K562 (cell line): ENCODE measurements around the gene CCNB1. TPM values are rescaled to one million over a fixed set of nuclear protein-coding genes. Genes with fewer than 3 reads are reported as not detected.
A peak's percentile ranks its signal among the peaks of the same experiment; 100 is the strongest.

Experiments
- ATAC-seq: fragments of 200-7000 bp; cut with Tn5 transposase; 3 replicates; pipeline ENCODE4 v1.9.1; 2020; ENCODE audit warnings: moderate library complexity
- BruUV-seq: library from RNA; stranded (reverse); fragments of 400-500 nt; replicated peaks from 2 replicates; lab custom pipeline; 2021; lab: Mats Ljungman, UMichigan
- CTCF ChIA-PET: fragments of 300-600 bp; formaldehyde crosslinking; extraction: SDS; loops from one replicate; lab custom pipeline; 2021; ENCODE audit warnings: low intra/inter-chr PET ratio; lab: Yijun Ruan, JAX
- POLR2A ChIA-PET: fragments of 300-600, 350-650 bp; sonication (Branson Sonifier 250); formaldehyde crosslinking; extraction: SDS; loops from one replicate; lab custom pipeline; 2021; ENCODE audit warnings: antibody characterized with exemption, inconsistent platforms; lab: Yijun Ruan, JAX
- DNase-seq, 4 experiments: peaks; one replicate each; pipeline versions ENCODE4 v3.0.0 to v3.0.0-alpha.2; 2011 to 2018; ENCODE audit warnings: low spot score in 3 of 4, mixed read lengths in 3 of 4; ENCODE audit errors: extremely low read depth in 1 of 4
- FAIRE-seq: peaks from 2 replicates; lab custom pipeline; 2011; peaks lifted over from hg19 to GRCh38; lab: Jason Lieb, UNC
- H2AFZ ChIP-seq: 2 replicates; pipeline ENCODE4 v1.6.0; 2011; ENCODE audit warnings: low read depth, low read length, control low read depth, inconsistent platforms
- H3K27ac ChIP-seq: fragments of 200-600 bp; 3 replicates; pipeline ENCODE4 v1.8.0; 2011; ENCODE audit warnings: low read depth, mild to moderate bottlenecking, control low read depth, inconsistent platforms, low read length, moderate library complexity, mixed read lengths; ENCODE audit errors: extremely low read depth
- H3K27me3 ChIP-seq, 2 experiments: fragments of 300-600 bp in 1 of 2; 2 replicates in 1 of 2; 3 replicates in 1 of 2; pipeline versions ENCODE4 v1.6.0 to v1.8.0; 2011; ENCODE audit warnings: inconsistent platforms in 2 of 2, low read length in 2 of 2, mild to moderate bottlenecking in 1 of 2, mixed read lengths in 1 of 2, moderate library complexity in 1 of 2; ENCODE audit not compliant: control insufficient read depth in 2 of 2, insufficient read depth in 2 of 2
- H3K36me3 ChIP-seq: fragments of 300-600 bp; 3 replicates; pipeline ENCODE4 v1.8.0; 2011; ENCODE audit warnings: mild to moderate bottlenecking, low read length, inconsistent platforms; ENCODE audit not compliant: control insufficient read depth, insufficient read depth
- H3K4me1 ChIP-seq, 2 experiments: fragments of 200-600 bp in 1 of 2; replicated peaks in 1 of 2; 2 replicates in 1 of 2; 3 replicates in 1 of 2; pipeline versions ENCODE4 v1.5.1 to v1.8.0; 2011; ENCODE audit warnings: inconsistent platforms in 2 of 2, low read length in 2 of 2, mild to moderate bottlenecking in 1 of 2, mixed read lengths in 1 of 2, moderate library complexity in 1 of 2; ENCODE audit not compliant: control insufficient read depth in 2 of 2, insufficient read depth in 2 of 2
- H3K4me2 ChIP-seq: 2 replicates; pipeline ENCODE4 v1.6.1; 2011; ENCODE audit warnings: low read length, control low read depth, inconsistent platforms, mixed read lengths; ENCODE audit not compliant: insufficient read depth
- H3K4me3 ChIP-seq: fragments of 200-600 bp; sonication (generic), shearing (Covaris generic); 2 replicates; pipeline ENCODE4 v1.5.1; 2016; ENCODE audit warnings: control low read depth, inconsistent platforms
- H3K79me2 ChIP-seq: fragments of 200-600 bp; 3 replicates; pipeline ENCODE4 v1.8.0; 2011; ENCODE audit warnings: low read length, inconsistent platforms; ENCODE audit not compliant: control insufficient read depth, insufficient read depth
- H3K9ac ChIP-seq, 2 experiments: 2 replicates each; pipeline versions ENCODE4 v1.6.0 to v1.6.1; 2011; ENCODE audit warnings: low read depth in 2 of 2, low read length in 2 of 2, control low read depth in 1 of 2, inconsistent platforms in 1 of 2, mild to moderate bottlenecking in 1 of 2, mixed read lengths in 1 of 2; ENCODE audit not compliant: insufficient read depth in 1 of 2
- H3K9me1 ChIP-seq: one replicate; pipeline ENCODE4 v1.6.0; 2011; ENCODE audit warnings: inconsistent platforms, mild to moderate bottlenecking, low read length, moderate library complexity; ENCODE audit not compliant: control insufficient read depth, insufficient read depth
- H3K9me3 ChIP-seq: replicated peaks from 2 replicates; pipeline ENCODE4 v1.5.1; 2011; ENCODE audit warnings: low read depth, low read length, inconsistent platforms; ENCODE audit not compliant: control insufficient read depth, insufficient read depth
- H4K20me1 ChIP-seq: replicated peaks from 2 replicates; pipeline ENCODE4 v1.6.1; 2011; ENCODE audit warnings: low read length, inconsistent platforms, mixed read lengths; ENCODE audit not compliant: control insufficient read depth, insufficient read depth
- ARID4B ChIP-seq: sonication (generic); formaldehyde crosslinking; IDR thresholded peaks from 2 replicates; pipeline ENCODE4 v1.8.0; 2022; ENCODE audit warnings: mild to moderate bottlenecking, missing genetic modification reagents
- CHD1 ChIP-seq: fragments of 200-600 bp; sonication (generic); IDR thresholded peaks from one replicate; pipeline ENCODE4 v1.6.1; 2012; ENCODE audit warnings: mild to moderate bottlenecking, moderate library complexity, low read length, inconsistent platforms
- HDGF ChIP-seq: fragments of 450-650 bp; IDR thresholded peaks from 2 replicates; pipeline ENCODE4 v1.6.1; 2016
- IRF2 ChIP-seq: sonication (generic); formaldehyde crosslinking; IDR thresholded peaks from 2 replicates; pipeline ENCODE4 v1.8.1; 2022; ENCODE audit warnings: mild to moderate bottlenecking, missing genetic modification reagents
- L3MBTL2 ChIP-seq: fragments of 450-650 bp; IDR thresholded peaks from 2 replicates; pipeline ENCODE4 v1.6.1; 2016; ENCODE audit warnings: mild to moderate bottlenecking, moderate library complexity
- MXI1 ChIP-seq: IDR thresholded peaks from 2 replicates; pipeline ENCODE4 v1.6.1; 2011; ENCODE audit warnings: low read depth, mild to moderate bottlenecking, improper control_type of control experiment, low read length
- NFE2 ChIP-seq: IDR thresholded peaks from 2 replicates; pipeline ENCODE4 v1.6.1; 2014; ENCODE audit warnings: antibody characterized with exemption, low read depth
- PCBP1 ChIP-seq: fragments of 200-400 bp; formaldehyde crosslinking; IDR thresholded peaks from 2 replicates; pipeline ENCODE4 v1.6.1; 2018; ENCODE audit warnings: mild to moderate bottlenecking, low read depth, low read length; ENCODE audit not compliant: poor library complexity, severe bottlenecking
- PHB2 ChIP-seq: fragments of 450-650 bp; IDR thresholded peaks from 2 replicates; pipeline ENCODE4 v1.6.1; 2017; ENCODE audit warnings: low read depth
- RAD51 ChIP-seq: fragments of 450-650 bp; IDR thresholded peaks from 2 replicates; pipeline ENCODE4 v1.7.1; 2016; ENCODE audit warnings: low read depth, mild to moderate bottlenecking, borderline replicate concordance
- RFX5 ChIP-seq: IDR thresholded peaks from 2 replicates; pipeline ENCODE4 v1.6.1; 2011; ENCODE audit warnings: low read depth, mild to moderate bottlenecking, improper control_type of control experiment, low read length
- SLC30A9 ChIP-seq: fragments of 250-450 bp; sonication (Bioruptor Pico); IDR thresholded peaks from 2 replicates; pipeline ENCODE4 v1.8.0; 2022; ENCODE audit warnings: mild to moderate bottlenecking, moderate library complexity
- ZNF263 ChIP-seq: sonication (generic); formaldehyde crosslinking; IDR thresholded peaks from 2 replicates; pipeline ENCODE4 v1.8.0; 2022; ENCODE audit warnings: mild to moderate bottlenecking, missing genetic modification reagents, borderline replicate concordance
- WGBS: fragments of 100-300 bp; shearing (Covaris generic); methylation state at CpG from one replicate; pipeline ENCODE4 v1.1.6; 2016; ENCODE audit warnings: low coverage, mixed read lengths; ENCODE audit not compliant: insufficient coverage; ENCODE audit errors: missing lambda C conversion rate; 5-methylcytosine and 5-hydroxymethylcytosine counted together
- in situ Hi-C: fragments of 300-500 bp; cut with MboI; formaldehyde crosslinking; loops from 4 replicates; pipeline ENCODE4 v1.15.0; 2018; ENCODE audit warnings: inconsistent platforms, mixed read lengths
- intact Hi-C: fragments of 100-400 bp; cut with micrococcal nuclease; formaldehyde crosslinking; loops from 2 replicates; pipeline ENCODE4 v1.14.2; 2022
- polyA plus RNA-seq, 8 experiments: library from polyadenylated mRNA; depleted of rRNA in 4 of 8; stranded (reverse) in 5 of 8; unstranded in 3 of 8; fragments of >200 nt; fragmentation: Nextera tagmentation in 2 of 8; fragmentation: Illumina TruSeq in 1 of 8; extraction: Ambion mirVana in 2 of 8; extraction: Trizol in 1 of 8; gene quantifications; 2 replicates each; pipeline versions ENCODE4 v1.2.1 to v1.2.3, GENCODE V29; 2011 to 2014; ENCODE audit warnings: inconsistent platforms in 1 of 8, missing spikeins in 1 of 8
- total RNA-seq, 7 experiments: library from RNA; depleted of rRNA in 6 of 7; stranded (reverse); fragments of >200 nt in 6 of 7; fragmentation: Illumina TruSeq in 2 of 7; extraction: Trizol in 2 of 7; gene quantifications; 2 replicates each; pipeline versions ENCODE4 v1.2.1 to v1.2.3, GENCODE V29; 2011 to 2021; ENCODE audit warnings: low replicate concordance in 1 of 7
- TF ChIP-seq, protein P1 (sequence below), 2 experiments: fragments of 450-650 bp; conservative IDR thresholded peaks; 2 replicates each; pipeline ENCODE4 v1.6.1; 2017; ENCODE audit warnings: mild to moderate bottlenecking in 2 of 2, moderate library complexity in 2 of 2

CCNB1 gene
- total and polyA plus RNA-seq, 9 of the 15 experiments (the other 6 are each of a cell fraction or from before 2014, with no cell fraction given) = 165 to 679 (median 271) TPM

GRCh38 chr5:69160651-69161050 is 6.3 kb upstream of the CCNB1 start (continued):
- TF ChIP-seq ARID4B (CRISPR knock-in tag) = no peak
- no peak for TF ChIP-seq HDGF

GRCh38 chr5:69167493-69167855 is 524 bp downstream of the CCNB1 start:
- DNase-seq (peak in 3 of 4 experiments; percentile 28 to 32 (median 29)), FAIRE-seq (no peak), ATAC-seq (peak; percentile 15; the same call in 2 of the 3 replicates)
- no peaks in the 10 kb centered on the region for H3K9me1 ChIP-seq
- peaks cover 46% of the 10 kb centered on the region for H3K36me3 ChIP-seq
- peak overlapping the region; percentile 94 to 96 for H3K9ac ChIP-seq
- in situ Hi-C loops = no loop called here
- ChIA-PET POLR2A (interaction anchor here (1.8 to 2.6 kb wide), 4 partner anchors 9 to 22 kb away, joined by 4 to 12 read pairs (median 10); partner anchors contain the start of gene CENPH), CTCF (no interaction called here)
- no peaks in the 10 kb centered on the region for H4K20me1 ChIP-seq
- H3K27me3 ChIP-seq = no peaks in the 10 kb centered on the region
- peaks cover 4 to 8% of the 10 kb centered on the region in 2 experiments; a peak in 4 of 5 replicates for H3K4me1 ChIP-seq
- H2AFZ ChIP-seq = peak overlapping the region; percentile 91
- peaks cover 47% of the 10 kb centered on the region for H3K79me2 ChIP-seq
- H3K4me3 ChIP-seq = peak overlapping the region; percentile 90
- under 1% methylated on average over 11 of the region's 11 CpGs for WGBS
- H3K27ac ChIP-seq = peak overlapping the region; percentile 94
- intact Hi-C loops = loop anchor here (2.0 kb wide), 1 partner anchor 75 kb away; no protein-coding TSS in a partner anchor
- BruUV-seq = TSS peak; percentile 64
- H3K9me3 ChIP-seq = no peaks in the 10 kb centered on the region
- peak overlapping the region; percentile 90 for H3K4me2 ChIP-seq
- TF ChIP-seq ZNF263 (CRISPR knock-in tag) = no peak
- no peak for TF ChIP-seq RFX5
- TF ChIP-seq NFE2 = 0 out of 2 replicates have a peak, but pooled peaks have one; percentile 12
- 0 out of 2 replicates have a peak, but pooled peaks have one; percentile 14 for TF ChIP-seq MXI1
- no peak for TF ChIP-seq PCBP1
- TF ChIP-seq SLC30A9 = no peak
- TF ChIP-seq IRF2 = no peak
- TF ChIP-seq RAD51 = no peak
- TF ChIP-seq L3MBTL2 = no peak
- no peak for TF ChIP-seq PHB2
- TF ChIP-seq, protein P1, sequence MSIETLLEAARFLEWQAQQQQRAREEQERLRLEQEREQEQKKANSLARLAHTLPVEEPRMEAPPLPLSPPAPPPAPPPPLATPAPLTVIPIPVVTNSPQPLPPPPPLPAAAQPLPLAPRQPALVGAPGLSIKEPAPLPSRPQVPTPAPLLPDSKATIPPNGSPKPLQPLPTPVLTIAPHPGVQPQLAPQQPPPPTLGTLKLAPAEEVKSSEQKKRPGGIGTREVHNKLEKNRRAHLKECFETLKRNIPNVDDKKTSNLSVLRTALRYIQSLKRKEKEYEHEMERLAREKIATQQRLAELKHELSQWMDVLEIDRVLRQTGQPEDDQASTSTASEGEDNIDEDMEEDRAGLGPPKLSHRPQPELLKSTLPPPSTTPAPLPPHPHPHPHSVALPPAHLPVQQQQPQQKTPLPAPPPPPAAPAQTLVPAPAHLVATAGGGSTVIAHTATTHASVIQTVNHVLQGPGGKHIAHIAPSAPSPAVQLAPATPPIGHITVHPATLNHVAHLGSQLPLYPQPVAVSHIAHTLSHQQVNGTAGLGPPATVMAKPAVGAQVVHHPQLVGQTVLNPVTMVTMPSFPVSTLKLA (conservative IDR thresholded peaks at IDR 0.05) = no peak
- TF ChIP-seq CHD1 = peak; percentile 72
